CD8-positive, alpha-beta memory T cell (primary cell): ENCODE measurements around the gene MC2R. TPM values are rescaled to one million over a fixed set of nuclear protein-coding genes. Genes with fewer than 3 reads are reported as not detected.
A peak's percentile ranks its signal among the peaks of the same experiment; 100 is the strongest.

Experiments
- CTCF ChIA-PET: fragments of 350-600 bp; sonication (Branson Sonifier 250); formaldehyde crosslinking; loops from one replicate; lab custom pipeline; 2021; ENCODE audit warnings: antibody characterized with exemption; lab: Charles Lee
- POLR2A ChIA-PET: fragments of 350-600 bp; sonication (Branson Sonifier 250); formaldehyde crosslinking; loops from one replicate; lab custom pipeline; 2021; ENCODE audit warnings: antibody characterized with exemption; lab: Charles Lee
- DNase-seq, 5 donors: peaks; one replicate each; pipeline versions ENCODE4 v3.0.0 to v3.0.0-alpha.2; 2020 to 2022; ENCODE audit warnings: mixed read lengths in 1 of 5
- H3K27ac ChIP-seq: one replicate; pipeline ENCODE4 v1.7.0; 2013; ENCODE audit warnings: low read depth, mild to moderate bottlenecking, low read length, moderate library complexity
- H3K27me3 ChIP-seq: 2 replicates; pipeline ENCODE4 v1.7.0; 2013; ENCODE audit warnings: low read length, mild to moderate bottlenecking; ENCODE audit not compliant: insufficient read depth, poor library complexity, severe bottlenecking
- H3K36me3 ChIP-seq: 2 replicates; pipeline ENCODE4 v1.7.0; 2013; ENCODE audit warnings: mild to moderate bottlenecking, low read length, moderate library complexity; ENCODE audit not compliant: insufficient read depth
- H3K4me1 ChIP-seq: 2 replicates; pipeline ENCODE4 v1.7.0; 2013; ENCODE audit warnings: mild to moderate bottlenecking, low read length, moderate library complexity; ENCODE audit not compliant: insufficient read depth
- H3K4me3 ChIP-seq: 2 replicates; pipeline ENCODE4 v1.7.0; 2013; ENCODE audit warnings: mild to moderate bottlenecking, low read length
- H3K9me3 ChIP-seq: 2 replicates; pipeline ENCODE4 v1.7.0; 2013; ENCODE audit warnings: mild to moderate bottlenecking, low read length
- H3K27ac Mint-ChIP-seq, 8 donors: one replicate each; pipeline ENCODE4 v1.8.0; 2020 to 2021; ENCODE audit warnings: mixed read lengths in 8 of 8, mild to moderate bottlenecking in 6 of 8, inconsistent platforms in 3 of 8, moderate library complexity in 3 of 8
- H3K27me3 Mint-ChIP-seq, 2 donors: one replicate each; pipeline ENCODE4 v1.8.0; 2020 to 2021; ENCODE audit warnings: mixed read lengths in 2 of 2, mild to moderate bottlenecking in 1 of 2, moderate library complexity in 1 of 2
- H3K36me3 Mint-ChIP-seq, 3 donors: one replicate each; pipeline ENCODE4 v1.8.0; 2020 to 2021; ENCODE audit warnings: mixed read lengths in 3 of 3, inconsistent platforms in 1 of 3, mild to moderate bottlenecking in 1 of 3
- H3K4me1 Mint-ChIP-seq, 3 donors: one replicate each; pipeline ENCODE4 v1.8.0; 2020 to 2021; ENCODE audit warnings: mixed read lengths in 3 of 3, inconsistent platforms in 1 of 3, mild to moderate bottlenecking in 1 of 3
- H3K4me3 Mint-ChIP-seq, 7 donors: one replicate each; pipeline ENCODE4 v1.8.0; 2020 to 2021; ENCODE audit warnings: mixed read lengths in 7 of 7, mild to moderate bottlenecking in 6 of 7, moderate library complexity in 4 of 7, inconsistent platforms in 2 of 7
- H3K9me3 Mint-ChIP-seq, 5 donors: one replicate each; pipeline ENCODE4 v1.8.0; 2020 to 2022; ENCODE audit warnings: mixed read lengths in 5 of 5, mild to moderate bottlenecking in 3 of 5, moderate library complexity in 2 of 5, inconsistent platforms in 1 of 5
- polyA plus RNA-seq: library from polyadenylated mRNA; unstranded; fragments of 300-500 nt; fragmentation: Illumina TruSeq; gene quantifications from one replicate; pipeline ENCODE4 v1.2.3, GENCODE V29; 2021
- total RNA-seq, 2 experiments: library from RNA; stranded (reverse); gene quantifications; one replicate each; pipeline ENCODE4 v1.2.3, GENCODE V29; 2021

The MC2R gene
- total and polyA plus RNA-seq, 3 experiments from 2014 or later = not detected

- H3K36me3 ChIP-seq = no peaks in the 10 kb centered on the region
- H3K36me3 Mint-ChIP-seq = no peaks in the 10 kb centered on the region
- no peaks in the 10 kb centered on the region for H3K4me1 Mint-ChIP-seq
- H3K9me3 Mint-ChIP-seq = peaks cover 0 to 10% (median 2%) of the 10 kb centered on the region in 5 donors
- ChIA-PET POLR2A (no interaction called here), CTCF (no interaction called here)
- H3K27me3 ChIP-seq = no peaks in the 10 kb centered on the region
- no peaks in the 10 kb centered on the region for H3K4me1 ChIP-seq
- no peak for DNase-seq
- no peak overlapping the region for H3K4me3 Mint-ChIP-seq
- no peak overlapping the region for H3K27ac ChIP-seq
- no peak overlapping the region for H3K27ac Mint-ChIP-seq
- H3K9me3 ChIP-seq = no peaks in the 10 kb centered on the region
- H3K27me3 Mint-ChIP-seq = peaks cover 0 to 3% of the 10 kb centered on the region in 2 donors
- no peak overlapping the region for H3K4me3 ChIP-seq
Measured at GRCh38 chr18:13923221-13923620, 7.9 kb upstream of the MC2R start.

- POLR2A ChIA-PET = no interaction called here
- Histone ChIP-seq H3K36me3 (no peaks in the 10 kb centered on the region), H3K27ac (no peak overlapping the region), H3K9me3 (no peaks in the 10 kb centered on the region), H3K27me3 (no peaks in the 10 kb centered on the region), H3K4me3 (no peak overlapping the region), H3K4me1 (no peaks in the 10 kb centered on the region)
- no peak overlapping the region for H3K4me3 Mint-ChIP-seq
- peak overlapping the region in 1 of 8 donors; percentile 26 for H3K27ac Mint-ChIP-seq
- H3K9me3 Mint-ChIP-seq = no peaks in the 10 kb centered on the region
- H3K36me3 Mint-ChIP-seq = no peaks in the 10 kb centered on the region
- no peaks in the 10 kb centered on the region for H3K4me1 Mint-ChIP-seq
- DNase-seq = no peak
- peaks cover 0 to 3% of the 10 kb centered on the region in 2 donors for H3K27me3 Mint-ChIP-seq
- CTCF ChIA-PET = no interaction called here
Measured at GRCh38 chr18:13918898-13919297, 3.6 kb upstream of the MC2R start.

GRCh38 chr18:13917401-13917800 is 2.1 kb upstream of the MC2R start:
- H3K27ac Mint-ChIP-seq = no peak overlapping the region
- H3K9me3 Mint-ChIP-seq = peaks cover 0 to 4% (median 0%) of the 10 kb centered on the region in 5 donors
- ChIA-PET CTCF (no interaction called here), POLR2A (no interaction called here)
- no peaks in the 10 kb centered on the region for H3K27me3 ChIP-seq
- H3K27ac ChIP-seq = no peak overlapping the region
- H3K36me3 ChIP-seq = no peaks in the 10 kb centered on the region
- H3K4me1 ChIP-seq = no peaks in the 10 kb centered on the region
- H3K4me3 ChIP-seq = no peak overlapping the region
- no peak for DNase-seq
- H3K4me3 Mint-ChIP-seq = no peak overlapping the region
- no peaks in the 10 kb centered on the region for H3K4me1 Mint-ChIP-seq
- no peaks in the 10 kb centered on the region for H3K36me3 Mint-ChIP-seq
- H3K9me3 ChIP-seq = no peaks in the 10 kb centered on the region
- peaks cover 0 to 3% of the 10 kb centered on the region in 2 donors for H3K27me3 Mint-ChIP-seq

GRCh38 chr18:13916559-13916958 is 1.2 kb upstream of the MC2R start:
- DNase-seq = no peak
- ChIA-PET POLR2A (no interaction called here), CTCF (no interaction called here)
- Mint-ChIP-seq H3K36me3 (no peaks in the 10 kb centered on the region), H3K9me3 (peaks cover 0 to 4% (median 0%) of the 10 kb centered on the region in 5 donors), H3K27me3 (peaks cover 0 to 3% of the 10 kb centered on the region in 2 donors), H3K4me1 (no peaks in the 10 kb centered on the region), H3K4me3 (no peak overlapping the region), H3K27ac (no peak overlapping the region)
- H3K27me3 ChIP-seq = no peaks in the 10 kb centered on the region
- no peaks in the 10 kb centered on the region for H3K9me3 ChIP-seq
- H3K4me1 ChIP-seq = no peaks in the 10 kb centered on the region
- H3K4me3 ChIP-seq = no peak overlapping the region
- no peak overlapping the region for H3K27ac ChIP-seq
- H3K36me3 ChIP-seq = no peaks in the 10 kb centered on the region

GRCh38 chr18:13915995-13916431 is 677 bp upstream of the MC2R start:
- Mint-ChIP-seq H3K36me3 (no peaks in the 10 kb centered on the region), H3K4me1 (no peaks in the 10 kb centered on the region), H3K27ac (no peak overlapping the region), H3K4me3 (no peak overlapping the region), H3K27me3 (peaks cover 0 to 3% of the 10 kb centered on the region in 2 donors), H3K9me3 (peaks cover 0 to 4% (median 0%) of the 10 kb centered on the region in 5 donors)
- ChIA-PET CTCF (no interaction called here), POLR2A (no interaction called here)
- Histone ChIP-seq H3K4me1 (no peaks in the 10 kb centered on the region), H3K27ac (no peak overlapping the region), H3K9me3 (no peaks in the 10 kb centered on the region), H3K36me3 (no peaks in the 10 kb centered on the region), H3K4me3 (no peak overlapping the region), H3K27me3 (no peaks in the 10 kb centered on the region)
- DNase-seq = no peak

- H3K36me3 ChIP-seq = no peaks in the 10 kb centered on the region
- no peaks in the 10 kb centered on the region for H3K4me1 ChIP-seq
- H3K4me1 Mint-ChIP-seq = no peaks in the 10 kb centered on the region
- no peak overlapping the region for H3K4me3 Mint-ChIP-seq
- no peaks in the 10 kb centered on the region for H3K27me3 ChIP-seq
- H3K27me3 Mint-ChIP-seq = peaks cover 0 to 3% of the 10 kb centered on the region in 2 donors
- no peak for DNase-seq
- no peaks in the 10 kb centered on the region for H3K36me3 Mint-ChIP-seq
- ChIA-PET CTCF (no interaction called here), POLR2A (no interaction called here)
- no peak overlapping the region for H3K27ac ChIP-seq
- H3K4me3 ChIP-seq = no peak overlapping the region
- peak overlapping the region in 1 of 8 donors; percentile 30 for H3K27ac Mint-ChIP-seq
- H3K9me3 ChIP-seq = no peaks in the 10 kb centered on the region
- peaks cover 0 to 4% (median 0%) of the 10 kb centered on the region in 5 donors for H3K9me3 Mint-ChIP-seq
Measured at GRCh38 chr18:13914756-13915155, 580 bp downstream of the MC2R start.

DNA sequence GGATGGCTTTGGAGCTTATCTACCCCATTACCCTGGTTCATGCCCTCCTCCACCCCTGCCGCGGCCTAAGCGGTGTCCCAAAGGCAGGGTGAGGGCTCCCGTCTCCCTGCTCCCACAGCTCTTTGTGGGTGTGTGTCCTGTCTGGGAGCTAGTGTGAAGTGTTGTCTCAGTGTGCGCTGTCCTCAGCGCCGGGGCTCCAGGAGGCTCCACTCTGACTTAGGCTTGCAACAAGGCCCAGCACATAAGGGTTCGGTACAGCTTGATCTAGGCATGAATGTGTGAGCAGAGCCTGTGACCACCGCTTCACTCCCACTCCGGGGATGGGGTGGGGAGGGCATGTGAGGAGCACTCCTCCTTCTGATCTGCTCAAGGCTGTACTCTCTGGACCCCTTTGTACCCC is 1.2 kb downstream of the MC2R start:
- Mint-ChIP-seq H3K36me3 (no peaks in the 10 kb centered on the region), H3K9me3 (peaks cover 0 to 4% (median 0%) of the 10 kb centered on the region in 5 donors), H3K27ac (no peak overlapping the region), H3K4me3 (no peak overlapping the region), H3K27me3 (no peaks in the 10 kb centered on the region), H3K4me1 (no peaks in the 10 kb centered on the region)
- POLR2A ChIA-PET = no interaction called here
- Histone ChIP-seq H3K9me3 (no peaks in the 10 kb centered on the region), H3K27me3 (no peaks in the 10 kb centered on the region), H3K27ac (no peak overlapping the region), H3K36me3 (no peaks in the 10 kb centered on the region), H3K4me3 (no peak overlapping the region), H3K4me1 (no peaks in the 10 kb centered on the region)
- DNase-seq = no peak
- CTCF ChIA-PET = no interaction called here

- no peaks in the 10 kb centered on the region for H3K36me3 Mint-ChIP-seq
- Histone ChIP-seq H3K27ac (no peak overlapping the region), H3K4me1 (no peaks in the 10 kb centered on the region), H3K27me3 (no peaks in the 10 kb centered on the region), H3K9me3 (no peaks in the 10 kb centered on the region), H3K36me3 (no peaks in the 10 kb centered on the region), H3K4me3 (no peak overlapping the region)
- no peak overlapping the region for H3K4me3 Mint-ChIP-seq
- H3K27me3 Mint-ChIP-seq = no peaks in the 10 kb centered on the region
- no peak for DNase-seq
- CTCF ChIA-PET = no interaction called here
- POLR2A ChIA-PET = no interaction called here
- H3K9me3 Mint-ChIP-seq = peaks cover 0 to 4% (median 0%) of the 10 kb centered on the region in 5 donors
- H3K27ac Mint-ChIP-seq = no peak overlapping the region
- H3K4me1 Mint-ChIP-seq = no peaks in the 10 kb centered on the region
Measured at GRCh38 chr18:13913205-13913604, 2.1 kb downstream of the MC2R start.

DNA sequence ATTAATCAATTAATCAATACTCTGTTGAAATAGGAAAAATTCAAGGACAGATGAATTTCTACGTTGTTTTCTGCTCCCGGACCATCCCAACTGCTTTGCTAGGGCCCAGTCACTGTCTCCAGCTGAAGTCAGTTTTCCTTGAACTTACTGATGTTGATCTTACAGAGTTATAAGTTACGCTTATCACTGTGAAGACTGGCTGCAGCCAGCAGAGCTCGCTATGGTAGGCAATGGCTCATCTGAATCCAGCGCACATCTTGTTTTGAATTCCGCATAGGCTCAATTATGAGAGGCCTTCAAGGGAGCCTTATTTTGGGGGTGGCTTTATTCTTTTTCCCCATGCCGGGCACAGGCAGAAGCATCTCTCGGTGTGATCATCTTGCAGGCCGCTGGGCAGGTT is 2.7 kb downstream of the MC2R start:
- Mint-ChIP-seq H3K9me3 (peaks cover 0 to 4% (median 0%) of the 10 kb centered on the region in 5 donors), H3K27ac (no peak overlapping the region), H3K4me1 (no peaks in the 10 kb centered on the region), H3K4me3 (no peak overlapping the region), H3K27me3 (no peaks in the 10 kb centered on the region), H3K36me3 (no peaks in the 10 kb centered on the region)
- no peak overlapping the region for H3K27ac ChIP-seq
- ChIA-PET CTCF (no interaction called here), POLR2A (no interaction called here)
- no peaks in the 10 kb centered on the region for H3K9me3 ChIP-seq
- no peak for DNase-seq
- no peaks in the 10 kb centered on the region for H3K27me3 ChIP-seq
- no peak overlapping the region for H3K4me3 ChIP-seq
- H3K4me1 ChIP-seq = no peaks in the 10 kb centered on the region
- H3K36me3 ChIP-seq = no peaks in the 10 kb centered on the region
